Brain microvascular endothelial cell (primary cell): ENCODE data around the gene TMIGD3.

ENCODE experiments used
- DNase-seq: peaks from one replicate; pipeline ENCODE4 v3.0.0-alpha.2; 2020
- H3K27ac ChIP-seq: fragments of 250-450 bp; sonication (Bioruptor Pico); 2 replicates; pipeline ENCODE4 v1.5.1; 2020; ENCODE audit warnings: mild to moderate bottlenecking, moderate library complexity
- H3K27me3 ChIP-seq: fragments of 250-450 bp; sonication (Bioruptor Pico); replicated peaks from 2 replicates; pipeline ENCODE4 v1.5.1; 2020; ENCODE audit warnings: mild to moderate bottlenecking
- H3K36me3 ChIP-seq: fragments of 250-450 bp; sonication (Bioruptor Pico); replicated peaks from 2 replicates; pipeline ENCODE4 v1.5.1; 2020; ENCODE audit warnings: mild to moderate bottlenecking
- H3K4me3 ChIP-seq: 2 replicates; pipeline ENCODE4 v1.5.1; 2011; ENCODE audit warnings: low read depth, mild to moderate bottlenecking, control low read depth, low read length, moderate library complexity
- in situ Hi-C: cut with HindIII; loops from 2 replicates; pipeline ENCODE4 v1.10.0; 2017; ENCODE audit warnings: low sequenced_read_pairs, low pct_ligation_motif_present
- TF ChIP-seq, protein P1 (sequence below): IDR thresholded peaks from 2 replicates; pipeline ENCODE4 v1.5.1; 2011; ENCODE audit warnings: low read depth, mild to moderate bottlenecking, moderate library complexity, low read length, control low read depth, inconsistent platforms; ENCODE audit errors: missing control alignments

TMIGD3 gene

DNA sequence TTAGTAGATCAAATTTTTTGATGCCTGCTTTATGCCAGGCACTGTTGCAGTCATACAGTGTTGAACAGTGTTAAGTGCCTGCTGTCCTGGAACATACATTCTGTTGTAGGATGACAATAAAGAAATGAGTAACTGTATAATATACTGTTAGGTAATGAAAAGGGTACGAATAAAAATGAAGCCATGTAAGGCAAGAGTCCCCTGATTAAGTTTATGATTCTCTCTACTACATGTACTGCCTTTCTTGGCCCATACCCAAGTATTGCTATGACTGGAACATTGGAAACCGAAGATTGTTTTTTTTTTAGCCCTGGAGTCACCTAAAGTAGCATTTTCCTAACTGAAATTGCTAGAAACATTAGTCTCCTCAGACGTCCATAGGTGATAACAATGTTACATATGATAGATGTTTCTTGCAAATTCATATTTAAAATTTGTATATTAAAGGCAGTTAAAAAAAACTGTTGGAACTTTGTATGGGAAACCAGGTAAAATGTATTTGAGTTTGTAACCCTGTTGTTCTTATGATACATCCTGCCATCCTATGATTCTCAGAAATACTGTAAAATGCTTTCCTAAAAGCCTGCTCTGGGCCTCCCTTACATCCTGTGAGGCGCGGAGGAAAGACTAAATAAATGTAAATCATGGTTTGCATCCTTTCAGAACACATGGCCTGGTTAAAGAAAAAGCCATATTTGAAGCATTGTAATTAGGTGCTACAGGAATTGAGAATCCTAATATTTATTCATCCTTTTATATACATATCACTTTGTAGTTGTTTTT is 48.4 kb downstream of the TMIGD3 start:
- DNase-seq = no peak
- Histone ChIP-seq H3K36me3 (peaks cover 47% of the 10 kb centered on the region), H3K27ac (no peak overlapping the region), H3K4me3 (no peak overlapping the region), H3K27me3 (no peaks in the 10 kb centered on the region)
- in situ Hi-C loops = no loop called here
- TF ChIP-seq, protein P1, sequence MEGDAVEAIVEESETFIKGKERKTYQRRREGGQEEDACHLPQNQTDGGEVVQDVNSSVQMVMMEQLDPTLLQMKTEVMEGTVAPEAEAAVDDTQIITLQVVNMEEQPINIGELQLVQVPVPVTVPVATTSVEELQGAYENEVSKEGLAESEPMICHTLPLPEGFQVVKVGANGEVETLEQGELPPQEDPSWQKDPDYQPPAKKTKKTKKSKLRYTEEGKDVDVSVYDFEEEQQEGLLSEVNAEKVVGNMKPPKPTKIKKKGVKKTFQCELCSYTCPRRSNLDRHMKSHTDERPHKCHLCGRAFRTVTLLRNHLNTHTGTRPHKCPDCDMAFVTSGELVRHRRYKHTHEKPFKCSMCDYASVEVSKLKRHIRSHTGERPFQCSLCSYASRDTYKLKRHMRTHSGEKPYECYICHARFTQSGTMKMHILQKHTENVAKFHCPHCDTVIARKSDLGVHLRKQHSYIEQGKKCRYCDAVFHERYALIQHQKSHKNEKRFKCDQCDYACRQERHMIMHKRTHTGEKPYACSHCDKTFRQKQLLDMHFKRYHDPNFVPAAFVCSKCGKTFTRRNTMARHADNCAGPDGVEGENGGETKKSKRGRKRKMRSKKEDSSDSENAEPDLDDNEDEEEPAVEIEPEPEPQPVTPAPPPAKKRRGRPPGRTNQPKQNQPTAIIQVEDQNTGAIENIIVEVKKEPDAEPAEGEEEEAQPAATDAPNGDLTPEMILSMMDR = no peak

DNA sequence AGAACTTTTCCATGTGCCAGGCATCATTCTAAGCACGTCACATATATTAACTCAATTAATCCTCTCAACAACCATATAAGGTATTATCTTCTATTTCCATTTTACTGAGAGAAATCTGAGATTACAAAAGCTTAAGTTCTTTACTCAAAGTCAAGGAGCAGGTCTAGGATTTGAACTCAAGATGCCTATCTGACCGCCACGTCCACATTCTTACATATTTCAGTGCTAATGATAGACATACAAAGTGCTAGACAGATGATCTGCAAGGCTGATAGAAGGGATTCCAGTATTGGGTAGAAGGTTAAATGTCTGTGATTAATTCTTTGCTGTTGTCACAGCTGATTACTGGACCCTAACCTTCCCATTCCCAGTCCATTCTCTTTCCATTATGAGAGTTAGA is 49.7 kb downstream of the TMIGD3 start:
- H3K4me3 ChIP-seq = no peak overlapping the region
- DNase-seq = no peak
- no peak overlapping the region for H3K27ac ChIP-seq
- in situ Hi-C loops = no loop called here
- TF ChIP-seq, protein P1 = no peak
- H3K36me3 ChIP-seq = peaks cover 36% of the 10 kb centered on the region
- H3K27me3 ChIP-seq = no peaks in the 10 kb centered on the region

DNA sequence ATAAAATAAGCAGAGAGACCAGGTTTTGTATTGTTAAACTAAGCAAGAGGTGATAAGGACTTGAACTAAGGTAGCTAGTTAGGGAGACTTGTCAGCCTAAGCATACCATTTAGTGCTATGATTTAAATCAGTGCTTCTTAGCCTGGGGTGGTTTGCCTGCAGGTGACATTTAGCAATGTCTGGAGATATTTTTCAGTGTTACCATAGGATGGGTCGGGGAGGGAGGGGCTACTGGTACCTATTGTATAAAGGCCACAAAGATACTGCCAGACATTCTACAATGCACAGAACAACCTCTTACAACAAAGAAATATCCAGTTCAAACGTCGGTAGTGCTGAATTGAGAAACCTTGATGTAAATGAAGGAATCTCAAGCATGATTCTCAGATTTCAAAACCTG is 50.9 kb downstream of the TMIGD3 start:
- no peaks in the 10 kb centered on the region for H3K27me3 ChIP-seq
- in situ Hi-C loops = no loop called here
- no peak overlapping the region for H3K4me3 ChIP-seq
- no peak overlapping the region for H3K27ac ChIP-seq
- peaks cover 25% of the 10 kb centered on the region for H3K36me3 ChIP-seq
- no peak for DNase-seq
- TF ChIP-seq, protein P1 = no peak

DNA sequence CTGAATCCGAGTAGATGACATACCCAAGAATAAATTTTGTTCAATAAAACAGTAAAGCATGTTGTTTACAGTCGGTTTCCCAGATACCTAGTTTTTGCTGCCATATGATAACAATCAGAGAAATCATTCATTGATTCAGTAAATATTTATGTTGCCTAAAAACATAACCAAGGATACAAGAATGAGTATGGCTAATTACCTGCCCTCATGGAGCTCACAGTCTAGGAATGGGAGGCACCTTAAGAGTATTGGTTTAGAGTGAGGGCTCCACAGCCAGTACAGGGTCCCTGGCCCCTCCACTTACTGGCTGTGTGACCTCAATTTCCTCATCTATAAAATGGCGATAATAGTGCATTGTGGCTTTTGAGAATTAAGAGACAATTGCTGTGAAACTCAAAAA is 53.2 kb downstream of the TMIGD3 start:
- Histone ChIP-seq H3K27me3 (no peaks in the 10 kb centered on the region), H3K27ac (peak overlapping the region; percentile 78), H3K4me3 (peak overlapping the region; percentile 100), H3K36me3 (peaks cover 25% of the 10 kb centered on the region)
- no peak for DNase-seq
- in situ Hi-C loops = no loop called here
- TF ChIP-seq, protein P1 = no peak

DNA sequence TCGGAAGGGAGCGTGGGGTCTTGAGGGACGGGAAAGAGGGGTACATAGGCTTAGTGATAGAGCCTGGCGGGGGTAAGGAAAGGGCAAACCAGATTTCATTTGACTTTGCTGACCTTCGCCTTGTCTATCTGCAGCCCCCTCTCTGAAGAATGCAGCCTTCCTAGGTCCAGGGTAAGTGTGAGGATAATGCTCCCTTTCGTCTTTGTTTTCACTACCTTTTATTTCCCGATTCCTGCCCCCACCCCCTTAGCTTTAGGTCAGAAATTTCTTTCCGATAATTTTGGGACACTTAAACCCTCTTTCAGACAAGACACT is 53.8 kb downstream of the TMIGD3 start:
- H3K27ac ChIP-seq = peak overlapping the region; percentile 78
- peak overlapping the region; percentile 100 for H3K4me3 ChIP-seq
- in situ Hi-C loops = no loop called here
- H3K27me3 ChIP-seq = no peaks in the 10 kb centered on the region
- TF ChIP-seq, protein P1 = no peak
- no peak for DNase-seq
- H3K36me3 ChIP-seq = peaks cover 27% of the 10 kb centered on the region
